Inflammatory macrophage treated with lipopolysaccharide for 4 hours (primary cell): ENCODE results near the gene BSPRY.
"Not testable (repeated sequence)": the region's sequence is repeated elsewhere in the genome, so short reads cannot be mapped to it uniquely, and the experiment has no call there.

ENCODE experiments used
- DNase-seq: peaks from one replicate; pipeline ENCODE4 v3.0.0-alpha.2; 2020

BSPRY gene

DNA sequence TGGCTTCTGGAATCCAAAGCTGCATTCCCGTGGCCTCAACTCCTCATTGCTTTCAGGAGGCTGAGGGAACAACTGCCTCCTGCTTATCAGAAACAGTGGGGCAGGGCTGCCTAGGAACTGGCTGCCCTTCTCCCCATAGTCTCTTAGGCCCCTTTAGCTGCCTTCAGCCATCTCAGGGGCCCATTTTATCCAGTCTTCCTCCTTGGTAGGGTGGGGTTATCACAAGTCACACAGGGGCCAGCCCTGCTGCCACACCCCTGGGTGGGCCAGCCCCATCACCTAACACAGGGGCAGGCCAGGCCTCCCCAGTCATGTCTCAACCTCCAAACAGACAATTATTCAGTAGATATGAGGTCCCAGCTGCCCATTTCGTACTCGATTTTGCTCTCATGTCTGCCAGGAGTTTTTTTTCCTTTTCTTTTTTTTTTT lies 47.9 kb downstream of the BSPRY start:
- DNase-seq: no peak

- DNase-seq: no peak
Measured at GRCh38 chr9:113398796-113399195, 49.5 kb downstream of the BSPRY start.

GRCh38 chr9:113399646-113400200 lies 50.4 kb downstream of the BSPRY start:
- DNase-seq: no peak

- peak; percentile 100 for DNase-seq
Measured at GRCh38 chr9:113401027-113401792, 51.9 kb downstream of the BSPRY start, which contains the start of gene ALAD. ALAD (minus strand) TSS chr9:113401284; CDS start chr9:113393559, 7,725 bp downstream.

DNA sequence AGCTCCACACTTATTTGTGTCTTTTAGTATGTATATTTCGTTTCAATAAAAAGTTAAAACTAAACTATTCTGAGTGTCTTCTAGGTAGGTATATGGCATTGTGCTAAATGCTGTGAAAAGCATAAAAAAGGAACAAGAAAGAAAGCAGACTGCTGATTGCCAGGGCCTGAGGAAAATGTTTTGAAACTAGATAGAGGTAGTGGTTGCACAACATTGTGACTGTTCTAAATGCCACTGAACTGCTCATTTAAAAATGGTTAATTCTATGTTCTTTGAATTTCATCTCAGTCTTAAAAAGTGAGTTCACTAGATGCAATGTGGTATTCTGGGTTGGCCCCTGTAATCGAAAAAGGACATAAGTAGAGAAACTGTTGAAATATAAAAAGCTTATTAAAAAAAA lies 54.3 kb downstream of the BSPRY start:
- peak; percentile 78 for DNase-seq

DNA sequence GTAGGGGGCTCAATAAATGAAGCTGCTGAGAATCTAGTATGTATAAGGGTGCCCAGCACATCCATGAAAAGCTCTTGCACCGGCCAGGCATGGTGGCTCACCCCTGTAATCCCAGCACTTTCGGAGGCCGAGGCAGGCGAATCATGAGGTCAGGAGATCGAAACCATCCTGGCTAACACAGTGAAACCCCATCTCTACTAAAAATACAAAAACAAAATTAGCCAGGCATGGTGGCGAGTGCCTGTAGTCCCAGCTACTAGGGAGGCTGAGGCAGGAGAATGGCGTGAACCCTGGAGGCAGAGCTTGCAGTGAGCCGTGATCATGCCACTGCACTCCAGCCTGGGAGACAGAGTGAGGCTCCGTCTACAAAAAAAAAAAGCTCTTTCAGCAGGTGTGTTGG lies 57.0 kb downstream of the BSPRY start:
- not testable (repeated sequence) for DNase-seq

- DNase-seq: peak; percentile 61
Measured at GRCh38 chr9:113406873-113407511, 57.7 kb downstream of the BSPRY start.

GRCh38 chr9:113409481-113409880 lies 60.1 kb downstream of the BSPRY start:
- no peak for DNase-seq

DNA sequence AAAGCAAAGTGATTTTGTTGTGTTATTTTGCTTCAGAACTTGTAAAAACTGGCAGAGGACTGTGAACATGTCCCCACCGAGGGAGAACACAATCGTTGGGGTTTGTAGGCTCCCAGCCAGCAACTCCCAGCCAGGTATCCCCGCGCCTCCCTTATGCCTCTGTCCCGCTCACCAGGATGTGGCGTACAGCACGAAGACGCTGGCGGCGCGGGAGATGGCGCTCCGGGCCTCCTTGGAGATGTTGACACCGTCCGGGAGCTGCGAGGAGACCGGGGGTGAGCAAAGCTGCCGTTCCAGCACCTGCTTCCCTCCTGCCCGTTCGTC lies 60.5 kb downstream of the BSPRY start:
- peak; percentile 15 for DNase-seq

DNA sequence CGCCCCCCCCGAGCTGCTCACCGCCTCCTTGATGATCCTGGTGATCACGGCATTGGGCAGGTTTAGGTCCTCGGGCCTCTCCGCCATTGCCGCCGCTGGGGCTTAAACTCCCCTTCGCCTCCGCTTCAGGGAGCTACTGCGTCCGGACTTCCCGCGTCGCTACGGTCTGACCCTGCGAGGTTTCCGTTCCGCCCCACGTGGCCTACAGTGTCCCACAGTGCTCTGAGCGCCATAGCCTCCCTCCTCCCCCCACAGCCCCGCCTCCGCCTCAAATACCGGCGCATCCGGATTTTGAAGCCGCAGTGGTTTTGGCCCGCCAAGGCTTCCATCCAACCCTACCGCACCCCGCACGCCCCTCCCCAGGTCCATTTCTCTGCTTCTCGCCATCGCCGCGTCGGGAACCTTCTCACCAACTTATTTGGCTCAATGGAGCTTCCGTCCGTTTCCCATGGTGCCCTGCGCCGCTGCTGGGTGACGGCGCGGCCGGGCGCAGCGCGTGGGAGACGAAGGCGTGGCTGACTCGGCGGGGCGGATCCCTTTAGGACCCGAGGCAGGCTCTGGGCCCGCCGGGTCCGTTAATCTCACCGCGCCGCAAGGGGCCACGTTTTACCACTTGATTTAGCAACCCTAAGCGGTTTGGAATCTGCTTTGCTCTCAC lies 61.0 kb downstream of the BSPRY start, which contains the start of the genes C9orf43 and POLE3:
C9orf43 (plus strand) TSS at position 541 of the 658 bp plus-strand sequence. CDS start 2,747 bp downstream, outside the sequence.
POLE3 (minus strand) TSS at position 469 of the 658 bp plus-strand sequence; CDS start at position 87, 382 bp downstream.
- DNase-seq: peak; percentile 96

- DNase-seq: peak; percentile 82
Measured at GRCh38 chr9:113416149-113416721, 66.9 kb downstream of the BSPRY start.

DNA sequence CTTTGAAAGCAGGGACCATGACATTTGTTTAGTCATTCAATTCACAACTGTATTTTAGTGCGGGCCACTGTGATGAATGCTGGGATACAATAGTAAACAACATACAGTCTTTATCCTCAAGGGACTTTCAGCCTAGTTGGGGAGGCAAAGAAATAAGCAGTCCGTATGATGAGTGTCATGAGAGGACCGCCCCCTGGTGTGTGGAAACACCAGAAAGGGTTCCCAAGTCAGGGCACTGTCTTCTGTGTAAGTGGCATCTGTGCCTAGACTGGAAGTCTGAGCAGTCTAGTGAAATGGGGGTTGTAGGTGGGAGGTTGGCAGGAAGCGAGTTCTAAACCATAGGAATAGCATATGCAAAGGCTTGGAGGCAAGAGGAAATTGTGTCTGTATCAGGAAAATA lies 68.0 kb downstream of the BSPRY start:
- peak; percentile 30 for DNase-seq
